ENCODE results near the gene CROCC2.

- TF ChIP-seq RFX5 (IDR thresholded peaks at IDR 0.05; ENCODE audit: low read length) (no peak), CTCF (IDR thresholded peaks at IDR 0.05) (no peak), JUND (IDR thresholded peaks at IDR 0.05) (no peak), EZH2phosphoT487 (IDR thresholded peaks at IDR 0.05; ENCODE audit: borderline replicate concordance, low read depth) (no peak), YY1 (IDR thresholded peaks at IDR 0.05; ENCODE audit: low read depth) (no peak), TAF1 (IDR thresholded peaks at IDR 0.05; ENCODE audit: borderline replicate concordance, low read depth, low read length) (no peak), RCOR1 (IDR thresholded peaks at IDR 0.05; ENCODE audit: low read length) (no peak), SMC3 (IDR thresholded peaks at IDR 0.05; ENCODE audit: low read depth, low read length) (no peak), RAD21 (IDR thresholded peaks at IDR 0.05; ENCODE audit: low read length) (no peak), SIN3A (IDR thresholded peaks at IDR 0.05; ENCODE audit: borderline replicate concordance, low read depth, low read length) (no peak), REST (IDR thresholded peaks at IDR 0.05; ENCODE audit: low read depth, low read length) (no peak), POLR2AphosphoS5 (IDR thresholded peaks at IDR 0.05; ENCODE audit: low read depth, low read length) (no peak), NRF1 (IDR thresholded peaks at IDR 0.05; ENCODE audit: low read depth, low read length) (no peak), CHD2 (IDR thresholded peaks at IDR 0.05; ENCODE audit: low read length, partially characterized antibody) (no peak)
Measured at GRCh38 chr2:240871071-240871958, 34.8 kb upstream of the CROCC2 start.
